ENCODE measurements around the gene TLCD1.
A peak's percentile ranks its signal among the peaks of the same experiment; 100 is the strongest.

Gene TLCD1

GRCh38 chr17:28712705-28713415 lies 13.2 kb downstream of the TLCD1 start:
- DNase-seq (ENCODE audit: low read depth): no peak
- TF ChIP-seq CTCF (IDR thresholded peaks at IDR 0.05; ENCODE audit: low read length, missing control alignments): no peak
- H3K4me3 ChIP-seq (replicated peaks; ENCODE audit: low read depth, low read length): no peak overlapping the region

GRCh38 chr17:28712032-28712704 lies 13.9 kb downstream of the TLCD1 start:
- peak overlapping the region; percentile 55 for H3K4me3 ChIP-seq (replicated peaks; ENCODE audit: low read depth, low read length)
- no peak for DNase-seq (ENCODE audit: low read depth)
- no peak for TF ChIP-seq CTCF (IDR thresholded peaks at IDR 0.05; ENCODE audit: low read length, missing control alignments)

- peak within 1 kb of the TSS; percentile 55 for H3K4me3 ChIP-seq (replicated peaks; ENCODE audit: low read depth, low read length)
- no peak for TF ChIP-seq CTCF (IDR thresholded peaks at IDR 0.05; ENCODE audit: low read length, missing control alignments)
- DNase-seq (ENCODE audit: low read depth): no peak
These were observed 14.4 kb downstream of the TLCD1 start, which contains the start of gene PROCA1 for GRCh38 chr17:28711723-28712031. Gene PROCA1, minus strand, starts transcription at chr17:28711888. Its CDS starts 228 bp downstream, at chr17:28711660.

- peak; percentile 88 for DNase-seq (ENCODE audit: low read depth)
- no peak for TF ChIP-seq CTCF (IDR thresholded peaks at IDR 0.05; ENCODE audit: low read length, missing control alignments)
- H3K4me3 ChIP-seq (replicated peaks; ENCODE audit: low read depth, low read length): peak overlapping the region; percentile 55
These were observed 14.9 kb downstream of the TLCD1 start for GRCh38 chr17:28710861-28711722.

- TF ChIP-seq CTCF (IDR thresholded peaks at IDR 0.05; ENCODE audit: low read length, missing control alignments): no peak
- no peak overlapping the region for H3K4me3 ChIP-seq (replicated peaks; ENCODE audit: low read depth, low read length)
- no peak for DNase-seq (ENCODE audit: low read depth)
These were observed 18.7 kb downstream of the TLCD1 start for GRCh38 chr17:28707339-28707720.

GRCh38 chr17:28706471-28707338 lies 19.3 kb downstream of the TLCD1 start:
- no peak for DNase-seq (ENCODE audit: low read depth)
- H3K4me3 ChIP-seq (replicated peaks; ENCODE audit: low read depth, low read length): no peak overlapping the region
- no peak for TF ChIP-seq CTCF (IDR thresholded peaks at IDR 0.05; ENCODE audit: low read length, missing control alignments)
